ENCODE results near the gene FREM1. TPM values are rescaled to one million over a fixed set of nuclear protein-coding genes. Genes with fewer than 3 reads are reported as not detected.

Gene FREM1
- total and polyA plus RNA-seq, 2 donors = 2.1 to 5.1 TPM

DNA sequence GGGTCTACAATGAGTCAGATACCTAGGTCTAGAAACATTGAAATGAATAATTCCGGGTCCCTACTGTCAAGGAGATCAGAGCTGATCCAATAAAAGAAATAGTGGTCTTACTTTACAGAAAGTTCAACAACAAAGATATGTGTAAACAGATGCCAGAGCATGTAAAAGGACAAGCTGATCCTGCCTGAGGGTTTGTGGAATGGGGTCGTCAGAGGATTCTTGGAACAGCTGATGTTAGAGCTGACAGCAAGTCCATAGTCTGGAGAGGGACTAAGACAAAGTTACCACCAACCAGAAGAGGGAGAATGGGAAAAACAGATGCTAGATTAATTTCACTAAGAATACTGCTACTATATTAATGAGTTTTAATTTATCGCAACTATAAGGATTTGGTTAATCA lies 71.5 kb downstream of the FREM1 start:
- Histone ChIP-seq H3K4me1 (ENCODE audit: control insufficient read depth in 2 of 2, insufficient read depth in 2 of 2, low read length in 2 of 2) (no peaks in the 10 kb centered on the region), H3K36me3 (ENCODE audit: control insufficient read depth in 2 of 2, insufficient read depth in 2 of 2, low read length in 1 of 2) (no peaks in the 10 kb centered on the region), H3K9me3 (ENCODE audit: control insufficient read depth in 2 of 2, insufficient read depth in 1 of 2, low read length in 1 of 2) (no peaks in the 10 kb centered on the region), H3K27me3 (ENCODE audit: control insufficient read depth in 2 of 2, insufficient read depth in 1 of 2, low read length in 1 of 2) (no peaks in the 10 kb centered on the region), H3K4me3 (ENCODE audit: low read length in 2 of 2) (no peak overlapping the region), H3K27ac (ENCODE audit: low read depth in 1 of 2, low read length in 1 of 2) (no peak overlapping the region)
- no peak for DNase-seq (ENCODE audit: low read depth in 6 of 9, low spot score in 9 of 9)
- WGBS = 81% methylated on average over 3 of the region's 3 CpGs

DNA sequence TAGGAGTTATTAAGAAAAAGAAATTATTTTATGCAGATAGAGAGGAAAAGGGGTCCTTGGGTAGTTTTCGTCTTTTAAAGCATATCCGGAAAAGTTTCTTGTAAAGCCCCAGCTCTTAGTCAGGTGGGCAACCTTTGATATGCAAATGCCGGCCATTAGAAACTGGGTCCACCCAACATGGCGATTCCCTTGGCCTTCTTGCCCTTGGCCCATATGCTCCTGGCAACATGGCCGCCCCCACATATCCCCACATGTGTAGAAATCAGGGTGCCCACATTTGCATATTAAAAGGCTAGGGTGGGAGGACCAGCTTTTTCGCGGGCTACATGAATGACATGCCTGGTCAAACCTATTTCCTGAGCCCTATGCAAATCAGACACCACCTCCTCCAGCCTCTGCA lies 73.3 kb downstream of the FREM1 start:
- DNase-seq (ENCODE audit: low read depth in 6 of 9, low spot score in 9 of 9) = no peak
- Histone ChIP-seq H3K9me3 (ENCODE audit: control insufficient read depth in 2 of 2, insufficient read depth in 1 of 2, low read length in 1 of 2) (no peaks in the 10 kb centered on the region), H3K27ac (ENCODE audit: low read depth in 1 of 2, low read length in 1 of 2) (no peak overlapping the region)

DNA sequence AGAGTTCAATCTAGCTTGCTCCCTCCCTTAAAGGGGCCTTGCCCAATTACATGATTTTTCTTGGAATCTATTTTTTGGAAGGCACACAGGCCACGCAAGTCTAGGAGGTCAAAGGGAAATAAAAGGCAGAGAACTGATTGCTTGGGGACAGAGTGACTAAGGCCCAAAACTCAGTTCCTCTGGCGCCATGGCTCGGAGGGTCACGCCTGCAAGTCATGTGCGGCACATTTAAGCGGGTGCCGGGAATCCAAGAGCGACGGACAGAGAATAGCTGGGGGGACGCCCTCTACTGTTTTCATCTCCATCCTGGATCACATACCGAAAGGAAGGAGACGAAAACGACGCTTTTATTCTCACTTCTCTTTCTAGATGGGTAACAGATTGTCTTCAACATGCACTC lies 78.6 kb downstream of the FREM1 start:
- no peak overlapping the region for H3K4me3 ChIP-seq (ENCODE audit: low read length in 2 of 2)
- no peaks in the 10 kb centered on the region for H3K27me3 ChIP-seq (ENCODE audit: control insufficient read depth in 2 of 2, insufficient read depth in 1 of 2, low read length in 1 of 2)
- 97% methylated on average over 14 of the region's 14 CpGs for WGBS
- no peak overlapping the region for H3K27ac ChIP-seq (ENCODE audit: low read depth in 1 of 2, low read length in 1 of 2)
- no peak for DNase-seq (ENCODE audit: low read depth in 6 of 9, low spot score in 9 of 9)
- H3K36me3 ChIP-seq (ENCODE audit: control insufficient read depth in 2 of 2, insufficient read depth in 2 of 2, low read length in 1 of 2) = no peaks in the 10 kb centered on the region
- no peaks in the 10 kb centered on the region for H3K4me1 ChIP-seq (ENCODE audit: control insufficient read depth in 2 of 2, insufficient read depth in 2 of 2, low read length in 2 of 2)
- no peaks in the 10 kb centered on the region for H3K9me3 ChIP-seq (ENCODE audit: control insufficient read depth in 2 of 2, insufficient read depth in 1 of 2, low read length in 1 of 2)

More for the DNA sequence above, 73.3 kb downstream of the FREM1 start:
- H3K27me3 ChIP-seq (ENCODE audit: control insufficient read depth in 2 of 2, insufficient read depth in 1 of 2, low read length in 1 of 2) = no peaks in the 10 kb centered on the region
- H3K36me3 ChIP-seq (ENCODE audit: control insufficient read depth in 2 of 2, insufficient read depth in 2 of 2, low read length in 1 of 2) = no peaks in the 10 kb centered on the region
- H3K4me1 ChIP-seq (ENCODE audit: control insufficient read depth in 2 of 2, insufficient read depth in 2 of 2, low read length in 2 of 2) = no peaks in the 10 kb centered on the region
- no peak overlapping the region for H3K4me3 ChIP-seq (ENCODE audit: low read length in 2 of 2)
- WGBS = 98% methylated on average over 7 of the region's 7 CpGs

DNA sequence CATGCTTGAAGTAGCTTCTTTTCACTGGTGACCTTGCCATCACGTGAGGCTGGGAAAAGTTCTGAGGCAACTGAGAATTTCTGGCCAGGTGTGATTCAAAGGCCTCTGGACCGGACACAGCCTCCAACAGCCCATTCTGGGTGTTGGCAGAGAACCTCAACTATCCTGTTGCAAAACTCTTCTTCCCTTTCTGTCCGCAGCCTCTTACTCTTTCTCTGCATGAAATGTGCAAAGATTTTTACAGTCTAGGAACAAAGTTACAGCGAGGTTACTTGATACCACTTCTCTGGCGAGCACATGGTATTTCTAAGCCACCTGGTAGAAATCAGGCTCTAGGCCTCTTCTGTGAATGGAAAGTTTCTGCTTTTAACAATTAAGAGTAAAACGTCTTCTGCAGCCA lies 79.2 kb downstream of the FREM1 start:
- H3K36me3 ChIP-seq (ENCODE audit: control insufficient read depth in 2 of 2, insufficient read depth in 2 of 2, low read length in 1 of 2) = no peaks in the 10 kb centered on the region
- H3K4me1 ChIP-seq (ENCODE audit: control insufficient read depth in 2 of 2, insufficient read depth in 2 of 2, low read length in 2 of 2) = no peaks in the 10 kb centered on the region
- no peak overlapping the region for H3K27ac ChIP-seq (ENCODE audit: low read depth in 1 of 2, low read length in 1 of 2)
- no peak for DNase-seq (ENCODE audit: low read depth in 6 of 9, low spot score in 9 of 9)
- H3K9me3 ChIP-seq (ENCODE audit: control insufficient read depth in 2 of 2, insufficient read depth in 1 of 2, low read length in 1 of 2) = no peaks in the 10 kb centered on the region
- H3K27me3 ChIP-seq (ENCODE audit: control insufficient read depth in 2 of 2, insufficient read depth in 1 of 2, low read length in 1 of 2) = no peaks in the 10 kb centered on the region
- WGBS = 94% methylated on average over 6 of the region's 6 CpGs
- no peak overlapping the region for H3K4me3 ChIP-seq (ENCODE audit: low read length in 2 of 2)

DNA sequence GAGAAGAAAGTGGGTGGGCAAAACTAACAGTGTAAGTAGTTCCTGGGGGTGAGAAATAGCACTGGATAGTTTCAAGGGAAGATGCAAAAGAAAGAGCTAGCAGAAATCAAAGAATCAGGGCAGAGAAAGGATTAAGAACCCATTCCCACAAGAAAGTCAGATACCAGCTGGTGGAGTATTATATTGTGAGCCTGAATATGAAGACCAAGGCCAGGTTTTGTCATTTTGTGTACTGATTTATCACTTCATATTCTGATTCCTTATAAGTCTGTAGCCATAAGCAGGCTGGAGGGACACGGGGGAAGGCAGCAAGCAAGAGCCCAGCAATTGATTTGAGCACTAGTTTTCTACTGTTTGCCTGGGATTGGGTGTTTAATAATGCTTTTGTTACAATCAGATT lies 80.2 kb downstream of the FREM1 start:
- Histone ChIP-seq H3K4me1 (ENCODE audit: control insufficient read depth in 2 of 2, insufficient read depth in 2 of 2, low read length in 2 of 2) (no peaks in the 10 kb centered on the region), H3K4me3 (ENCODE audit: low read length in 2 of 2) (no peak overlapping the region), H3K36me3 (ENCODE audit: control insufficient read depth in 2 of 2, insufficient read depth in 2 of 2, low read length in 1 of 2) (no peaks in the 10 kb centered on the region), H3K9me3 (ENCODE audit: control insufficient read depth in 2 of 2, insufficient read depth in 1 of 2, low read length in 1 of 2) (no peaks in the 10 kb centered on the region), H3K27ac (ENCODE audit: low read depth in 1 of 2, low read length in 1 of 2) (no peak overlapping the region), H3K27me3 (ENCODE audit: control insufficient read depth in 2 of 2, insufficient read depth in 1 of 2, low read length in 1 of 2) (no peaks in the 10 kb centered on the region)
- 86% methylated on average over 1 of the region's 1 CpG for WGBS
- DNase-seq (ENCODE audit: low read depth in 6 of 9, low spot score in 9 of 9) = no peak

DNA sequence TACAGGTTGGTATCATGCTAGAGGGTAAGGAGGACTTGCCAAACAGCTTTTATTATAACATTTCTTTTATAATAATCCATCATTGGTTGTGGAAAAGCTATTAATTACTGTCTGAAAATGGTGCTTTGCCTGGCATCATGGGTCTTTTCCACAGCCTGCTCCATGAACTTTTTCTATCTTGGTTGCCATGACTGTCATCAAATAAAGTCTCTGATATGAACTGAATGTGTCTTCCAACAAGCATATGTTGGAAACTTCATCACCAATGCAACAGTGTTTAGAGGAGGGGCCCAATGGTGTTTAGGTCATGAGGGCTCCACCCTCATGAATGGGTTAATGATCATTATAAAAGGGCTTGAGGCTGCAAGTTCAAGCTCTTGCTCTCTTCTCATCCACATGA lies 81.0 kb downstream of the FREM1 start:
- no peaks in the 10 kb centered on the region for H3K9me3 ChIP-seq (ENCODE audit: control insufficient read depth in 2 of 2, insufficient read depth in 1 of 2, low read length in 1 of 2)
- no peak for DNase-seq (ENCODE audit: low read depth in 6 of 9, low spot score in 9 of 9)
- H3K4me1 ChIP-seq (ENCODE audit: control insufficient read depth in 2 of 2, insufficient read depth in 2 of 2, low read length in 2 of 2) = no peaks in the 10 kb centered on the region
- H3K4me3 ChIP-seq (ENCODE audit: low read length in 2 of 2) = no peak overlapping the region
- H3K27ac ChIP-seq (ENCODE audit: low read depth in 1 of 2, low read length in 1 of 2) = no peak overlapping the region
- H3K27me3 ChIP-seq (ENCODE audit: control insufficient read depth in 2 of 2, insufficient read depth in 1 of 2, low read length in 1 of 2) = no peaks in the 10 kb centered on the region
- no peaks in the 10 kb centered on the region for H3K36me3 ChIP-seq (ENCODE audit: control insufficient read depth in 2 of 2, insufficient read depth in 2 of 2, low read length in 1 of 2)

DNA sequence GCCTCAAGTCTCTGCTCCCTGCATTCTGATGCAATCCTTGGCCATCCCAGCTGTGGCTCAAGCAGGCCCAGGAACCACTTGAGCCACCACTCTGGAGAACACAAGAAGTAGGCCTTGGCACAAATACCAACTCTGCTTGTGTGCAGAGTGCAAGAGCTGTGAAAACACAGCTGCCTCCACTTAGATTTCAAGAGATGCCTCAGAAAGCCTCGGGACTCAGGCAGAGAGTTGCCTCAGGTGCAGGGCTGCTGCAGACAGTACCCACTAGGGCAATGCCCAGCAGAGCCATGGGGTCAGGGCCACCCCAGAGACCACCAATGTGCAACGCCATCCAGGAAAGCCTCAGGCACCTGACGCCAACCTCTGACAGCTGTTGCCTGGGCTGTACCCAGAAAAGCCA lies 82.4 kb downstream of the FREM1 start:
- WGBS = 94% methylated on average over 3 of the region's 3 CpGs
- no peak for DNase-seq (ENCODE audit: low read depth in 6 of 9, low spot score in 9 of 9)
- H3K27ac ChIP-seq (ENCODE audit: low read depth in 1 of 2, low read length in 1 of 2) = no peak overlapping the region
- no peaks in the 10 kb centered on the region for H3K27me3 ChIP-seq (ENCODE audit: control insufficient read depth in 2 of 2, insufficient read depth in 1 of 2, low read length in 1 of 2)
- no peaks in the 10 kb centered on the region for H3K4me1 ChIP-seq (ENCODE audit: control insufficient read depth in 2 of 2, insufficient read depth in 2 of 2, low read length in 2 of 2)
- no peaks in the 10 kb centered on the region for H3K36me3 ChIP-seq (ENCODE audit: control insufficient read depth in 2 of 2, insufficient read depth in 2 of 2, low read length in 1 of 2)
- H3K9me3 ChIP-seq (ENCODE audit: control insufficient read depth in 2 of 2, insufficient read depth in 1 of 2, low read length in 1 of 2) = no peaks in the 10 kb centered on the region
- H3K4me3 ChIP-seq (ENCODE audit: low read length in 2 of 2) = no peak overlapping the region

DNA sequence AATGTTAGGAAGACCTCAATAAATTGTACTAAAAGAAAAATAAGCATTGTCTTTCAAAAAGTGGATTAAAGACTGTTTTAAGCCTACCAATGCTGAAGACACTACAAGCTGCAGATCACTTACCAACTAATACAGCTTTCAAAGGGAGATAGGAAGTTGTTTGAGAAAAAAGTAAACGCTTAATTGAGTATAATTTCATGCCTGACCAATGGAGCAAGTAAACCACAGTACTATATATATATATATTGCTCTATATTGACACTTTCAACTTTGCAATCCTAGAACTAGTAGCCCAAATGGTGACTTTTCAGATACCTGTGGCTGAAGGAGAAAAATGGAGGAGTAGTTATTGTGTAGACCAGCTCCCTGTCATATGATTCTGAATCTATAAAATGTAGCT lies 85.7 kb downstream of the FREM1 start:
- 93% methylated on average over 1 of the region's 1 CpG for WGBS
- Histone ChIP-seq H3K4me1 (ENCODE audit: control insufficient read depth in 2 of 2, insufficient read depth in 2 of 2, low read length in 2 of 2) (no peaks in the 10 kb centered on the region), H3K4me3 (ENCODE audit: low read length in 2 of 2) (no peak overlapping the region), H3K27me3 (ENCODE audit: control insufficient read depth in 2 of 2, insufficient read depth in 1 of 2, low read length in 1 of 2) (no peaks in the 10 kb centered on the region), H3K27ac (ENCODE audit: low read depth in 1 of 2, low read length in 1 of 2) (no peak overlapping the region), H3K36me3 (ENCODE audit: control insufficient read depth in 2 of 2, insufficient read depth in 2 of 2, low read length in 1 of 2) (no peaks in the 10 kb centered on the region), H3K9me3 (ENCODE audit: control insufficient read depth in 2 of 2, insufficient read depth in 1 of 2, low read length in 1 of 2) (no peaks in the 10 kb centered on the region)
- DNase-seq (ENCODE audit: low read depth in 6 of 9, low spot score in 9 of 9) = no peak

DNA sequence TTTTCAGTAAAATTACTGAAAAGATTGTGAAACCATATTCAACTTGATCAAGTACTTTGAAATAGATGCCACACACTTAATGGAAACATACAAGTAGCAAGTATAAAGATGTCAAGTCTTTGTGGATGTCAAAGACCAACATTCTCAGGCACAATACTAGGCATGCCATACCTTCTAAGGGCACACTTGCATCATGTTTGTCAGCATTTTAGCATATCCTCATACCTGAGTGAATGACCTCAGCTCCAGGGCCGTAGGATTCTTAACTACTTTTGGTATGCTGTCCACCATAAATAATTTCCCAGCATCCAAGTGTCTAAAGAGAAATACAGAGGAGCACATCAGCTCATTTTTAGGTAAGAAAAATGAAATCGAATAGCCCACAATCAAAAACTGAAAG lies 86.4 kb downstream of the FREM1 start:
- 66% methylated on average over 2 of the region's 2 CpGs for WGBS
- no peaks in the 10 kb centered on the region for H3K27me3 ChIP-seq (ENCODE audit: control insufficient read depth in 2 of 2, insufficient read depth in 1 of 2, low read length in 1 of 2)
- no peaks in the 10 kb centered on the region for H3K36me3 ChIP-seq (ENCODE audit: control insufficient read depth in 2 of 2, insufficient read depth in 2 of 2, low read length in 1 of 2)
- no peaks in the 10 kb centered on the region for H3K4me1 ChIP-seq (ENCODE audit: control insufficient read depth in 2 of 2, insufficient read depth in 2 of 2, low read length in 2 of 2)
- H3K27ac ChIP-seq (ENCODE audit: low read depth in 1 of 2, low read length in 1 of 2) = no peak overlapping the region
- H3K4me3 ChIP-seq (ENCODE audit: low read length in 2 of 2) = no peak overlapping the region
- DNase-seq (ENCODE audit: low read depth in 6 of 9, low spot score in 9 of 9) = no peak
- no peaks in the 10 kb centered on the region for H3K9me3 ChIP-seq (ENCODE audit: control insufficient read depth in 2 of 2, insufficient read depth in 1 of 2, low read length in 1 of 2)

DNA sequence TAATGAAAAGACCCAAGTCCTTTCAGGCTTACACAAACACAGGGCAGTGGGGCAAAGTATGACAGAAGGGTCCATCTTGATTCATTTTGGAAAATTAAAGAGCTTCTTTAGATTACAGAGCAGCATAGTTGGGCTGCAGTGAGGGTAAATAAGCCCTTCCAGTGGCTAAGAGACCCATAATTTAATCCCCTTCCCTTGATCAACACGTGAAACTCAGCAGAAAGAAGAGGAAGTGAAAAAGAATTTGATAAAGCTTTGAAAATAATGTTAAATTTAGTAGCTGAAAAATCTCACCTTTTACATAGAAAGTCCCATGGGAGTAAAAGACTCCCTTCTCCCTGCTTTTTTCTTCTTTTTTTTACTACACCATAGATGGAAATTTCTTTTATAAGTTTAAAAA lies 87.6 kb downstream of the FREM1 start:
- DNase-seq (ENCODE audit: low read depth in 6 of 9, low spot score in 9 of 9) = no peak
- WGBS = 11% methylated on average over 1 of the region's 1 CpG
- Histone ChIP-seq H3K9me3 (ENCODE audit: control insufficient read depth in 2 of 2, insufficient read depth in 1 of 2, low read length in 1 of 2) (no peaks in the 10 kb centered on the region), H3K4me3 (ENCODE audit: low read length in 2 of 2) (no peak overlapping the region), H3K36me3 (ENCODE audit: control insufficient read depth in 2 of 2, insufficient read depth in 2 of 2, low read length in 1 of 2) (no peaks in the 10 kb centered on the region), H3K4me1 (ENCODE audit: control insufficient read depth in 2 of 2, insufficient read depth in 2 of 2, low read length in 2 of 2) (no peaks in the 10 kb centered on the region), H3K27ac (ENCODE audit: low read depth in 1 of 2, low read length in 1 of 2) (no peak overlapping the region), H3K27me3 (ENCODE audit: control insufficient read depth in 2 of 2, insufficient read depth in 1 of 2, low read length in 1 of 2) (no peaks in the 10 kb centered on the region)

Data from thymus (tissue), 11 donors.